8988T (cell line): Measurements from ENCODE around the gene TKTL1.

Source experiments
- DNase-seq: peaks from one replicate; pipeline ENCODE4 v3.0.0; 2011

The TKTL1 gene

DNA sequence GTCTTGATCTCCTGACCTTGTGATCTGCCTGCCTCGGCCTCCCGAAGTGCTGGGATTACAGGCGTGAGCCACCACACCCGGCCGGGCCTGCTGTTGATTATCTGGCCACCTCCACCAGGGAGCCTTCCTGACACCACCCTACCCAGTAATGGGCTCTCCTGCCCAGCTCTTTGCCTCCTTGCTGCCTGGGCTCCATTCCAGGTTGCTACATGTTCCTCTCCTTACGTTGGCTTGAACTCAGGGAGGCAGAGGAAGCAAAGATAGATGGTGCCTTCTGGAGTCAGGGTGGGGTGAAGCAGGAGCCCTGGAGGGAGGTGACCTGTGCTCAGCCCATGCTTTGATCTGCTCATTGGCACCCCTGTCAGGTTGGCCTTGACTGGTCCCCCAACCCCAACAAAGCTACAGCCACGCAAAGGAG, 52.5 kb downstream of the TKTL1 start:
- DNase-seq = no peak

- DNase-seq = no peak
Observed at GRCh38 chrX:154348646-154349358, 53.2 kb downstream of the TKTL1 start.

DNA sequence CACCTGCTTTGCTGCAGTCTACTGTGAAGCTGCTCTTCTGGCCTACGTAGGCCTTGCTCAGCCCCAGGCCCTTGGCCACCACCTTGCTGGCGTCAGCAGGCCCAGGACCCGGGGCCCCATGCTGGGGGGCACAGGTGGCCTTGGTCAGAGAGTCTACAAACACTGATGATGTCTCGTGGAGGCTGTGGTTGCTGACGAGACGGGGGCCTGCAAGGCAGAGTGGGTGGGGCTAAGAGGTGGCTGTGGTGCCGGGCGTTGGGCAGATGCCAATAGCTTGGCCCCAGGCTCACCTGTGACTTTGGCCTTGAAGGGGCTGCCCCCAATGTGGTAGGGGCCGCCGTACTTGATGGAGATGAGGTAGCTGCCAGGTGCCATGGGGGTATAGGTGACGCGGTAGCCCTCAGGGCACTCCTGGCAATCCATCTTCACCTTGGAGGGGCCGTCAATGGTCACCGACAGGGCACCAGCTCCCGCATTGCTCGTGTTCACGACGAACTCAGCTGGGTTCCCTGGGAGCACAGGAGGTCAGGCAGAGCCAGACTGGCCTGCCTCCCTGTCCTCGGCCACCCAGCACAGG, 53.9 kb downstream of the TKTL1 start:
- no peak for DNase-seq

DNA sequence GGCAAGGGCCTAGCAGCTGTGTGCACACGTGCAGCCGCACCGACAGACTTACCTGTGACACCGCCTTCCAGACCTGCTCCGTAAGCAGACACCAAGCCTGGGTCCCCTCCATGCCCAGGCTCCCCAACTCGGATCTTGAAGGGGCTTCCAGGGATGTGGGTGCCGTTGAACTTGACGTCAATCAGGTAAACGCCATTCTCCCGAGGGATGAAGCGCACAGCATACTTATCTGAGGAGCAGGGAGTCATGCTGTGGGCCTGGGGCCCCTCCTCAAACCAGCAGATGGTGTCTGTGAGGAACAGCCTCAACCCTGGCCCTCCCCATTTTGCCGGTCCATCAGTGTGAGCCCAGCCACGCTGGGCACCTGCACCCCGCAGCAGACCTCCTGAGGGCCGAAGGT, 54.4 kb downstream of the TKTL1 start:
- no peak for DNase-seq

GRCh38 chrX:154350429-154351182, 55.0 kb downstream of the TKTL1 start:
- DNase-seq = no peak

- DNase-seq = no peak
Observed at GRCh38 chrX:154351183-154352011, 55.8 kb downstream of the TKTL1 start.

- DNase-seq = no peak
Observed at GRCh38 chrX:154352012-154352401, 56.4 kb downstream of the TKTL1 start.

GRCh38 chrX:154352466-154352865, 56.9 kb downstream of the TKTL1 start:
- no peak for DNase-seq

- DNase-seq = no peak
Observed at GRCh38 chrX:154353172-154353843, 57.7 kb downstream of the TKTL1 start.

GRCh38 chrX:154354013-154354412, 58.4 kb downstream of the TKTL1 start:
- no peak for DNase-seq

- no peak for DNase-seq
Observed at GRCh38 chrX:154354516-154354915, 58.9 kb downstream of the TKTL1 start.

- DNase-seq = no peak
Observed at GRCh38 chrX:154355094-154355775, 59.6 kb downstream of the TKTL1 start.

- DNase-seq = no peak
Observed at GRCh38 chrX:154355776-154356140, 60.2 kb downstream of the TKTL1 start.

- no peak for DNase-seq
Observed at GRCh38 chrX:154356596-154356995, 61.0 kb downstream of the TKTL1 start.

- no peak for DNase-seq
Observed at GRCh38 chrX:154357205-154357604, 61.6 kb downstream of the TKTL1 start.

- DNase-seq = no peak
Observed at GRCh38 chrX:154358011-154358410, 62.4 kb downstream of the TKTL1 start.

- no peak for DNase-seq
Observed at GRCh38 chrX:154358829-154359228, 63.2 kb downstream of the TKTL1 start.

DNA sequence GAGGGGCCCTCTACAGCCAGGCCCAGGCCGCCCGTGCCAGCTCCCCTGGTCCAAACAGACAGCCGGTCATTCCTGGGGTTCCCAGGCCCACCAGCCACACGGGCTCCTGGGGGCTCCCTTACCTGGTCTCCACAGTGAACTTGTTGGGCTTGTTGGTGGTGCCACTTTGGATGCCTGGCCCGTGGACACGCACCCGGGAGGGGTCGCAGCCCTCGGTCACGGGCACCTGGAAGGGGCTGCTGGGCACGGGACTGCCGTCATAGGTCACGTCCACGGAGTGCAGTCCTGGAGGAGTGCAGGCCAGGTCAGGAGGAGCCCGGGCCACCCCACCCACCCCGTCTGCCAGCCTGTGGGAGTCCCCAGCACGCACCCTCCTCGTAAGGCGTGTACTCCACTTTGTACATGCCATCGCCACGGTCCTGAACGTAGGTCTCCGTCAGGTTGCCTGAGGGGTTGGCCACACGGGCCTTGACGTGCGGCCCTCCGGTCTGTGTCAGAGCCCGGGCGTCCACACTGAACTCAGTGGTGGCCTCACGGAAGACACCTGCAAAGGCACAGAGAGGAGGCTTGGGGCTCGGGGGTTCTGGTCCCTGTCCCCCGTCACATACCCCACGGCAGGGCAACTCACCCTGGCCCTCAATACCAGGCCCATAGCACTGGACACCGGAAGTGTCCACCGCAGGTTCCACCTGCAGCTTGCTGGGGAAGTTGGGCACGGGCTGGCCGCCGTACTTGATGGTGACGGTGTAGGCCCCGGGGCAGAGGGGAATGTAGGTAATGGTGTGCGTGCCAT, 64.0 kb downstream of the TKTL1 start:
- no peak for DNase-seq

DNA sequence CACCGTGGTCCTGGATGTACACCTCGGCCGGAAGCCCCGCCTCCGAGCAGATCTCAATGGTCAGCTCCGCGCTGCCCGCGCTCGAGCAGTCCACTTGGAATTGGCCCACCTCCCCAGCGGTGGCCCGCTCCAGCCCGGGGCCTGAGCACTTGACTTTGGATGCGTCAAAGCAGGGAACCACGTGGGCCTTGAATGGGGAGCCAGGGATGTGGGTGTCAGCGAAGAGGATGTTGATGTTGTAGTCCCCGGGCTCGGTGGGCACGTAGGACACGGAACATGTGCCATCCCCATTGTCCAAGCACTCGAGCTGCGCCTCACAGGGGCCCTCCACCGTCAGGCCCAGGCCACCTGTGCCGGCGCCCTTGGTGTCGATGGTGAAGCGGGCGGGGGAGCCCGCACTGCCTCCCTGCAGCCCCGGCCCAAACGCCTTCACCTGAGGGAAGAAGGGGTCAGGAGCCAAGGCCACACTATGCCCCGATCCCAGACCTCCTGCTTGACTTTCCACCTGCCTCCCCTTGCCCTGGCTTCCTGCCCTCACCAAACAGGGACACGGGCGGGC, 64.6 kb downstream of the TKTL1 start:
- DNase-seq = no peak

GRCh38 chrX:154362085-154362742, 66.6 kb downstream of the TKTL1 start:
- no peak for DNase-seq
